Loucy (cell line): ENCODE data around the gene ANO1.

Experiments
- EZH2phosphoT487 ChIP-seq: fragments of 200-600 bp; IDR thresholded peaks from 2 replicates; pipeline ENCODE4 v1.6.1; 2018; ENCODE audit warnings: antibody characterized with exemption, mild to moderate bottlenecking, moderate library complexity, borderline replicate concordance
- TF ChIP-seq, protein P1 (sequence below): fragments of 200-600 bp; sonication (generic); conservative IDR thresholded peaks from 2 replicates; pipeline ENCODE4 v1.5.1; 2014; ENCODE audit warnings: mild to moderate bottlenecking, antibody characterized with exemption, low read length

DNA sequence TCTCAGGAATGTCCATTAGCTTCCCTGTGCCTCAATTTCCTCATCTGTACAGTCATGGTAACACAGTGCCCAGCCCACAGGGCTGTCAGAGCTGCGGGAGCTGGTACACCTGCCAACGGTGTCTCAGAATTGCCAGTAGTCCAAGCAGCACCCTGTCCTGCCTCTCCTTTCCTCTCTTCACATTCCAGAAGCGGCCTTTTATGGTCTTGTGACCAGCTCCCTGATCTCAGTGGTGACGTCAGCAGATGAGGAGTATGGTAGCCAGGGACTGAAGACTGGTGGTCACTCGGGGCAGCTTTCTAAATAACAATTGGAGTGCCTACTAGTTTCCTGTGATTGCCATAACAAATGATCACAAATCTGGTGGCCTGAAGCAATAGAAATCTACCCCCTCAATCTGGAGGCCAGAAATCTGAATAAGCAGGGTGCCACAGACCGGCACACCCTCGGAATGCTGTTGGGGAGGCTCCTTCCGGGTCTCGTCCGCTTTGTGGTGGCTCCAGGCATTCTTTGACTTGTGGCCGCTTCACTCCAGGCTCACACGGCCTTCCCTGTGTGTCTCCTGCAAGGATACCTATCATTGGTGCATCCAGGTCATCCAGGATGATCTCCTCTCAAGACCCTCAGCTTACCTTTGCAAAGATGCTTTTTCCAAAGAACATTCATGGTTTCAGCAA is 127.1 kb downstream of the ANO1 start:
- TF ChIP-seq, protein P1, sequence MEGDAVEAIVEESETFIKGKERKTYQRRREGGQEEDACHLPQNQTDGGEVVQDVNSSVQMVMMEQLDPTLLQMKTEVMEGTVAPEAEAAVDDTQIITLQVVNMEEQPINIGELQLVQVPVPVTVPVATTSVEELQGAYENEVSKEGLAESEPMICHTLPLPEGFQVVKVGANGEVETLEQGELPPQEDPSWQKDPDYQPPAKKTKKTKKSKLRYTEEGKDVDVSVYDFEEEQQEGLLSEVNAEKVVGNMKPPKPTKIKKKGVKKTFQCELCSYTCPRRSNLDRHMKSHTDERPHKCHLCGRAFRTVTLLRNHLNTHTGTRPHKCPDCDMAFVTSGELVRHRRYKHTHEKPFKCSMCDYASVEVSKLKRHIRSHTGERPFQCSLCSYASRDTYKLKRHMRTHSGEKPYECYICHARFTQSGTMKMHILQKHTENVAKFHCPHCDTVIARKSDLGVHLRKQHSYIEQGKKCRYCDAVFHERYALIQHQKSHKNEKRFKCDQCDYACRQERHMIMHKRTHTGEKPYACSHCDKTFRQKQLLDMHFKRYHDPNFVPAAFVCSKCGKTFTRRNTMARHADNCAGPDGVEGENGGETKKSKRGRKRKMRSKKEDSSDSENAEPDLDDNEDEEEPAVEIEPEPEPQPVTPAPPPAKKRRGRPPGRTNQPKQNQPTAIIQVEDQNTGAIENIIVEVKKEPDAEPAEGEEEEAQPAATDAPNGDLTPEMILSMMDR = no peak
- TF ChIP-seq EZH2phosphoT487 = no peak
